ENCODE measurements around the gene ZBTB18. TPM values are rescaled to one million over a fixed set of nuclear protein-coding genes. Genes with fewer than 3 reads are reported as not detected.
"Not testable (repeated sequence)": the region's sequence is repeated elsewhere in the genome, so short reads cannot be mapped to it uniquely, and the experiment has no call there.

ZBTB18 gene
- total and polyA plus RNA-seq, 2 donors (not counting 1 experiment from before 2014, with no cell fraction given) = 10.3 to 12.6 TPM

DNA sequence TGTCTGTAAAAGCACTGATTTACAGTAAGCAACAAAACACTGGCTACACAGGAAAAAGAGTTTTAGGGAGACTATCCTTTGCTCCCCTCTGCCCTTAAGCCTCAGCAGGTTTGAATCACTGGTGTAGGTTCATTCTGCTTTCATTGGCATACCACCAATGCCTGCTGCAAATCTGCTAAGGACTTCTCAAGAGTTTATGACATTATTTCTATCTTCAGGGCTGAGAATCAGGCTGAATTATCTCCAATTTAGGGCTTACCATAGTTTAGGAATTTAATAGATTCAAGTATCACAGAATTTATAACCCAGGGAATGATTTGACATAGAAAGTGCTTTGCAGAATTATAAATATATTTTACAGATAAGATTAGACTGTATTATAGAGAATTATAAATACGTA is 6.7 kb upstream of the ZBTB18 start:
- no peak for TF ChIP-seq EZH2 (IDR thresholded peaks at IDR 0.05; ENCODE audit: low read length, missing control alignments)
- TF ChIP-seq, protein P1, sequence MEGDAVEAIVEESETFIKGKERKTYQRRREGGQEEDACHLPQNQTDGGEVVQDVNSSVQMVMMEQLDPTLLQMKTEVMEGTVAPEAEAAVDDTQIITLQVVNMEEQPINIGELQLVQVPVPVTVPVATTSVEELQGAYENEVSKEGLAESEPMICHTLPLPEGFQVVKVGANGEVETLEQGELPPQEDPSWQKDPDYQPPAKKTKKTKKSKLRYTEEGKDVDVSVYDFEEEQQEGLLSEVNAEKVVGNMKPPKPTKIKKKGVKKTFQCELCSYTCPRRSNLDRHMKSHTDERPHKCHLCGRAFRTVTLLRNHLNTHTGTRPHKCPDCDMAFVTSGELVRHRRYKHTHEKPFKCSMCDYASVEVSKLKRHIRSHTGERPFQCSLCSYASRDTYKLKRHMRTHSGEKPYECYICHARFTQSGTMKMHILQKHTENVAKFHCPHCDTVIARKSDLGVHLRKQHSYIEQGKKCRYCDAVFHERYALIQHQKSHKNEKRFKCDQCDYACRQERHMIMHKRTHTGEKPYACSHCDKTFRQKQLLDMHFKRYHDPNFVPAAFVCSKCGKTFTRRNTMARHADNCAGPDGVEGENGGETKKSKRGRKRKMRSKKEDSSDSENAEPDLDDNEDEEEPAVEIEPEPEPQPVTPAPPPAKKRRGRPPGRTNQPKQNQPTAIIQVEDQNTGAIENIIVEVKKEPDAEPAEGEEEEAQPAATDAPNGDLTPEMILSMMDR (conservative IDR thresholded peaks at IDR 0.05 in 1 of 2, IDR thresholded peaks at IDR 0.05 in 1 of 2; ENCODE audit: low read depth in 1 of 2, low read length in 2 of 2) = no peak
- Histone ChIP-seq H3K9me3 (ENCODE audit: control insufficient read depth, insufficient read depth, low read depth, low read length) (no peaks in the 10 kb centered on the region), H3K4me3 (replicated peaks in 1 of 4; ENCODE audit: control extremely low read depth in 1 of 4, insufficient read depth in 1 of 4, low read depth in 3 of 4, low read length in 4 of 4) (no peak overlapping the region), H3K36me3 (ENCODE audit: control insufficient read depth, insufficient read depth, low read length) (no peaks in the 10 kb centered on the region), H3K27ac (ENCODE audit: insufficient read depth, low read length) (no peak overlapping the region), H3K4me2 (ENCODE audit: extremely low read depth, insufficient read depth, low read length) (no peak overlapping the region), H3K9ac (ENCODE audit: insufficient read depth, low read length) (no peak overlapping the region), H2AFZ (ENCODE audit: low read length) (no peak overlapping the region), H4K20me1 (ENCODE audit: control insufficient read depth, extremely low read depth, insufficient read depth, low read length) (no peaks in the 10 kb centered on the region), H3K79me2 (ENCODE audit: control insufficient read depth, insufficient read depth, low read length) (peaks cover under 1% of the 10 kb centered on the region), H3K27me3 (ENCODE audit: control insufficient read depth, insufficient read depth, low read length) (peaks cover 3% of the 10 kb centered on the region), H3K4me1 (ENCODE audit: control insufficient read depth, extremely low read depth, insufficient read depth, low read length) (peaks cover 3% of the 10 kb centered on the region)
- no peak for DNase-seq (ENCODE audit: low read depth in 2 of 2)

DNA sequence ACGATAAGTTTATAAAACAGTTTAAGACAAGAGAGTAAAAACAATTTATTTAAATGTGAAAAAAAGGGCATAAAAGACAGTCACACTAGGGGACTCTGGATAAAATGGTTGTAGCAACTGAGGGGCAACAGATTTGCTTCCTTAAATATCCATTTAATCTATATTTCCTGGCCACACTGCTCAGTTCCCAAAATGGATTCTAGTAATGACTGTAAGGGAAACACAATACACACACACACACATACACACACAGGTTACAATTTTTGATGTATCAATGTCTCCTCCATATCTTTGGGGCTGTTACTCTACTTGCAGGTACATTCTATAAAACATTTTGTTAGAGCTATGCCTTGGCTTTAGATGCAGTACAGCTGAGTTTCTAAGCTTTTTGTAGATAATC is 4.8 kb upstream of the ZBTB18 start:
- not testable (repeated sequence) for H3K4me3 ChIP-seq (replicated peaks in 1 of 4; ENCODE audit: control extremely low read depth in 1 of 4, insufficient read depth in 1 of 4, low read depth in 3 of 4, low read length in 4 of 4); H3K27ac ChIP-seq (ENCODE audit: insufficient read depth, low read length); H3K36me3 ChIP-seq (ENCODE audit: control insufficient read depth, insufficient read depth, low read length); H3K9ac ChIP-seq (ENCODE audit: insufficient read depth, low read length); H3K9me3 ChIP-seq (ENCODE audit: control insufficient read depth, insufficient read depth, low read depth, low read length); H2AFZ ChIP-seq (ENCODE audit: low read length); H3K4me1 ChIP-seq (ENCODE audit: control insufficient read depth, extremely low read depth, insufficient read depth, low read length); H3K27me3 ChIP-seq (ENCODE audit: control insufficient read depth, insufficient read depth, low read length); DNase-seq (ENCODE audit: low read depth in 2 of 2); H3K4me2 ChIP-seq (ENCODE audit: extremely low read depth, insufficient read depth, low read length); H4K20me1 ChIP-seq (ENCODE audit: control insufficient read depth, extremely low read depth, insufficient read depth, low read length)
- H3K79me2 ChIP-seq (ENCODE audit: control insufficient read depth, insufficient read depth, low read length) = peaks cover 11% of the 10 kb centered on the region

DNA sequence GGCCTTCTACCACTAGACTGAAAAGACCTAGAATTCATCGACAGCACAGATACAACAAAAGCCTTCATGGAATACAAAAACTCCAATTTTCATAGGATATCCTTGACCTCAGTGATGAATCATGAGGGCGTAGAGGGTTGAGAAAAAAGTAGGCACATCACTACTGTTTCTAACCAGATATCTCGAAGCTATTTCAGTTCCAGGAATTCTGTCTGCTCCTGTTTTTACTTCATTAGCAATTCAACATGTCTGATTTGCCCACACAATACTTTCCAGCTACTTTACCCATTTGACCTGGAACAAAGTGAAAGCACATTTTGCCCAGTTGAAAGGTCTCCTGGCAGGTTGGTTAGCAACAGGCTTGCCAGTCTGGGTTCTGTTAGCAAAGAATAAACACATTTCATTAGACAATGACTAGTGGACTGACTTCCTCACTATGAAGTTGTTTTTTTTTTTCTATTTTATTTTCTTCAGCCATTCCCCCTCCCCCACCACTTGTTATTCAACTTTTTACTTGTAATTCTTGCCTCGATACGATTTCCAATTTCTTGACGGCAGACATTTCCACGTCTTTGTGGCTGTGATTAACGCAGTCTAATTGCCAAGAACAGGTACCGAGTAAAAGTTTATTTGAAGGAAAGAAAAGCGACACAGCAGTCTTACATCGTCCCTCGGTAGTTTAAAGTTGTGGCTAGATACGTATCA is 4.0 kb upstream of the ZBTB18 start:
- Histone ChIP-seq H3K27ac (ENCODE audit: insufficient read depth, low read length) (peak overlapping the region; percentile 84), H3K4me2 (ENCODE audit: extremely low read depth, insufficient read depth, low read length) (peak overlapping the region; percentile 95), H3K9me3 (ENCODE audit: control insufficient read depth, insufficient read depth, low read depth, low read length) (no peaks in the 10 kb centered on the region), H3K9ac (ENCODE audit: insufficient read depth, low read length) (peak overlapping the region; percentile 85), H3K79me2 (ENCODE audit: control insufficient read depth, insufficient read depth, low read length) (peaks cover 13% of the 10 kb centered on the region), H3K4me3 (replicated peaks in 1 of 4; ENCODE audit: control extremely low read depth in 1 of 4, insufficient read depth in 1 of 4, low read depth in 3 of 4, low read length in 4 of 4) (peak overlapping the region; percentile 74 to 97 (median 92)), H2AFZ (ENCODE audit: low read length) (peak overlapping the region; percentile 97), H3K36me3 (ENCODE audit: control insufficient read depth, insufficient read depth, low read length) (no peaks in the 10 kb centered on the region), H3K27me3 (ENCODE audit: control insufficient read depth, insufficient read depth, low read length) (peaks cover 3% of the 10 kb centered on the region), H4K20me1 (ENCODE audit: control insufficient read depth, extremely low read depth, insufficient read depth, low read length) (no peaks in the 10 kb centered on the region), H3K4me1 (ENCODE audit: control insufficient read depth, extremely low read depth, insufficient read depth, low read length) (peaks cover 10% of the 10 kb centered on the region)
- TF ChIP-seq, protein P1 (conservative IDR thresholded peaks at IDR 0.05 in 1 of 2, IDR thresholded peaks at IDR 0.05 in 1 of 2; ENCODE audit: low read depth in 1 of 2, low read length in 2 of 2) = no peak
- no peak for TF ChIP-seq EZH2 (IDR thresholded peaks at IDR 0.05; ENCODE audit: low read length, missing control alignments)
- DNase-seq (ENCODE audit: low read depth in 2 of 2) = peak in 1 of 2 donors; percentile 72
